ENCODE results near the gene CNOT10. TPM values are rescaled to one million over a fixed set of nuclear protein-coding genes. Genes with fewer than 3 reads are reported as not detected.
"Not testable (repeated sequence)": the region's sequence is repeated elsewhere in the genome, so short reads cannot be mapped to it uniquely, and the experiment has no call there.

The CNOT10 gene
- total RNA-seq = 24.1 and 52.4 TPM in 2 replicates

GRCh38 chr3:32684800-32685542 is at the start of gene CNOT10:
CNOT10 (plus strand) TSS chr3:32685188; CDS start chr3:32685461, 273 bp downstream.
- peak; percentile 1 for TF ChIP-seq CTCF (conservative IDR thresholded peaks at IDR 0.05; ENCODE audit: low read depth, low read length)
- DNase-seq (ENCODE audit: low read depth) = no peak
- H3K4me3 ChIP-seq (ENCODE audit: low read depth, low read length) = peak within 1 kb of the TSS; percentile 87

- no peak for DNase-seq (ENCODE audit: low read depth)
- no peak overlapping the region for H3K4me3 ChIP-seq (ENCODE audit: low read depth, low read length)
- no peak for TF ChIP-seq CTCF (conservative IDR thresholded peaks at IDR 0.05; ENCODE audit: low read depth, low read length)
These were observed 44.0 kb upstream of the CNOT10 start for GRCh38 chr3:32640939-32641338.

GRCh38 chr3:32641356-32641755 is 43.6 kb upstream of the CNOT10 start:
- DNase-seq (ENCODE audit: low read depth) = no peak
- H3K4me3 ChIP-seq (ENCODE audit: low read depth, low read length) = no peak overlapping the region

GRCh38 chr3:32643354-32643753 is 41.6 kb upstream of the CNOT10 start:
- TF ChIP-seq CTCF (conservative IDR thresholded peaks at IDR 0.05; ENCODE audit: low read depth, low read length) = no peak
- no peak overlapping the region for H3K4me3 ChIP-seq (ENCODE audit: low read depth, low read length)
- DNase-seq (ENCODE audit: low read depth) = no peak

More at GRCh38 chr3:32641356-32641755, 43.6 kb upstream of the CNOT10 start:
- no peak for TF ChIP-seq CTCF (conservative IDR thresholded peaks at IDR 0.05; ENCODE audit: low read depth, low read length)

- TF ChIP-seq CTCF (conservative IDR thresholded peaks at IDR 0.05; ENCODE audit: low read depth, low read length) = no peak
- no peak for DNase-seq (ENCODE audit: low read depth)
- H3K4me3 ChIP-seq (ENCODE audit: low read depth, low read length) = no peak overlapping the region
These were observed 41.2 kb upstream of the CNOT10 start for GRCh38 chr3:32643816-32644215.

- TF ChIP-seq CTCF (conservative IDR thresholded peaks at IDR 0.05; ENCODE audit: low read depth, low read length) = no peak
- no peak overlapping the region for H3K4me3 ChIP-seq (ENCODE audit: low read depth, low read length)
- DNase-seq (ENCODE audit: low read depth) = no peak
These were observed 40.6 kb upstream of the CNOT10 start for GRCh38 chr3:32644380-32644779.

GRCh38 chr3:32646761-32647160 is 38.2 kb upstream of the CNOT10 start:
- TF ChIP-seq CTCF (conservative IDR thresholded peaks at IDR 0.05; ENCODE audit: low read depth, low read length) = no peak
- no peak overlapping the region for H3K4me3 ChIP-seq (ENCODE audit: low read depth, low read length)
- DNase-seq (ENCODE audit: low read depth) = no peak

- not testable (repeated sequence) for H3K4me3 ChIP-seq (ENCODE audit: low read depth, low read length)
These were observed 32.5 kb upstream of the CNOT10 start for GRCh38 chr3:32652337-32653100.

More at GRCh38 chr3:32652337-32653100, 32.5 kb upstream of the CNOT10 start:
- not testable (repeated sequence) for DNase-seq (ENCODE audit: low read depth)

Data from epithelial cell of proximal tubule (primary cell).